SU-DHL-6 (cell line): ENCODE results near the gene AFF3.

Experiments used
- CTCF ChIP-seq: fragments of 200-600 bp; sonication (generic); IDR thresholded peaks from one replicate; pipeline ENCODE4 v1.5.1; 2017; ENCODE audit warnings: antibody characterized with exemption, mild to moderate bottlenecking, low read length, moderate library complexity; ENCODE audit not compliant: insufficient read depth, poor library complexity, severe bottlenecking
- EZH2phosphoT487 ChIP-seq: fragments of 200-600 bp; sonication (generic), shearing (Covaris generic); conservative IDR thresholded peaks from 2 replicates; pipeline ENCODE4 v1.6.1; 2018; ENCODE audit warnings: mild to moderate bottlenecking, antibody characterized with exemption, low read length, moderate library complexity, mixed read lengths

GRCh38 chr2:99770876-99771275 is 371.5 kb downstream of the AFF3 start:
- TF ChIP-seq CTCF (no peak), EZH2phosphoT487 (no peak)
